Natural killer cell treated with Interleukin-12 subunit alpha and Interleukin-12 subunit beta and Interleukin-15 and Interleukin-18, amount 100 ng/mL, for 72 hours (primary cell): ENCODE results near the gene UNC80. TPM values are rescaled to one million over a fixed set of nuclear protein-coding genes. Genes with fewer than 3 reads are reported as not detected.

ENCODE experiments used
- ATAC-seq, 2 donors: fragments of 150-1000 bp; cut with Tn5 transposase in 1 of 2; sonication (Bioruptor Pico), chemical (Tn5 transposase) in 1 of 2; 2 replicates each; pipeline ENCODE4 v1.10.0; 2021
- DNase-seq: peaks from one replicate; pipeline ENCODE4 v3.0.0; 2022; ENCODE audit warnings: low spot score
- H3K27ac Mint-ChIP-seq, 2 donors: 1 replicate in 1 of 2; 2 replicates in 1 of 2; pipeline ENCODE4 v1.8.0; 2022; ENCODE audit warnings: mixed read lengths in 2 of 2, mild to moderate bottlenecking in 1 of 2, moderate library complexity in 1 of 2
- H3K27me3 Mint-ChIP-seq, 2 donors: 1 replicate in 1 of 2; 2 replicates in 1 of 2; pipeline ENCODE4 v1.8.0; 2022; ENCODE audit warnings: mixed read lengths in 2 of 2
- H3K36me3 Mint-ChIP-seq: one replicate; pipeline ENCODE4 v1.8.0; 2022; ENCODE audit warnings: mixed read lengths
- H3K4me1 Mint-ChIP-seq, 2 donors: 1 replicate in 1 of 2; 2 replicates in 1 of 2; pipeline ENCODE4 v1.8.0; 2022; ENCODE audit warnings: low read depth in 2 of 2, mixed read lengths in 2 of 2, mild to moderate bottlenecking in 1 of 2
- H3K4me3 Mint-ChIP-seq: one replicate; pipeline ENCODE4 v1.8.0; 2022; ENCODE audit warnings: mixed read lengths
- H3K9me3 Mint-ChIP-seq: 2 replicates; pipeline ENCODE4 v1.8.0; 2022; ENCODE audit warnings: mixed read lengths
- total RNA-seq, 2 donors: library from RNA; stranded (reverse); gene quantifications; one replicate each; pipeline ENCODE4 v1.2.3, GENCODE V29; 2022

The UNC80 gene
- total RNA-seq, 2 donors from 2014 or later, result not detected

DNA sequence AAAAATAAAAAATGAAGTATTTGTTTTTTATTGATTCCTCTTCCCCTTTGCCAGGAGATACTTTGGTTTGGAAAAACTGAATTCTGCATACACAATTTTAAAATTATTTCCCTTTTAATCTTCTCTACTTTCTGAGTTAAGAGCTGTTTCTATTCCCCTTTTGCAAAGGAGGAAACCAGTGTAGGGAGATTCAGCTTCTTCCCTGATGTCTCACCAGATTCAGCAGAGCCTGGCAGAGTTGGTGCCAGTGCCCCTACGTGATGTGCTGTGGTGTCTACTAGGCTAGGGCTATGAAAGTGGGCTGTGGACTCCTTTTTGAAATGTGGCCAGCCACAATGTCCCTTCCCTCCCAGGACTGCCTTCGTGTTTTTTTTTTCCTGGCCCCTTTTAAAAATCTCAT lies 233.2 kb downstream of the UNC80 start:
- H3K36me3 Mint-ChIP-seq, result peaks cover 8% of the 10 kb centered on the region
- H3K4me3 Mint-ChIP-seq, result peak overlapping the region; percentile 91
- no peak overlapping the region for H3K27ac Mint-ChIP-seq
- peaks cover 47 to 68% of the 10 kb centered on the region in 2 donors for H3K4me1 Mint-ChIP-seq
- H3K27me3 Mint-ChIP-seq, result no peaks in the 10 kb centered on the region
- no peak for ATAC-seq
- DNase-seq, result no peak
- no peaks in the 10 kb centered on the region for H3K9me3 Mint-ChIP-seq

DNA sequence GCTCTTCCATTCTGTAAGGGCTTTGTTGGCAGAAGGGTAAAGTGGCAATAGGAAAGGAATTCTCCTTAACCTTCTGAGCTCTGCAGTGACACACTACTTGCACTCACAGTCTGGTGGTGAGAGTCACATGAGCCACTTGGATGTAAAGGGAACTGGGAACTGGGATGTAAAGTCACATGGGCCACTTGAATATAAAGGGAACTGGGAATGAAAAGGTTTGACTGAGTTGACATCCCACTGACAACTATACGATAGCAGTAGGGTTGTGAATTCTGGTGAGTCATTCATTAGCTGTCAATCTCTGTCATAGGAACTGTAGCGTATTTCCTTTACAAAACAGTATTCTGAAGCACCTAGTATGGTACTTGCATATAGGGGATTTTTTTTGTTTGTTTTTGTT lies 236.3 kb downstream of the UNC80 start:
- H3K9me3 Mint-ChIP-seq, result no peaks in the 10 kb centered on the region
- no peaks in the 10 kb centered on the region for H3K27me3 Mint-ChIP-seq
- H3K36me3 Mint-ChIP-seq, result peaks cover 23% of the 10 kb centered on the region
- H3K27ac Mint-ChIP-seq, result peak overlapping the region; percentile 17 to 36
- no peak for DNase-seq
- peaks cover 53 to 74% of the 10 kb centered on the region in 2 donors for H3K4me1 Mint-ChIP-seq
- ATAC-seq, result no peak
- H3K4me3 Mint-ChIP-seq, result peak overlapping the region; percentile 4

DNA sequence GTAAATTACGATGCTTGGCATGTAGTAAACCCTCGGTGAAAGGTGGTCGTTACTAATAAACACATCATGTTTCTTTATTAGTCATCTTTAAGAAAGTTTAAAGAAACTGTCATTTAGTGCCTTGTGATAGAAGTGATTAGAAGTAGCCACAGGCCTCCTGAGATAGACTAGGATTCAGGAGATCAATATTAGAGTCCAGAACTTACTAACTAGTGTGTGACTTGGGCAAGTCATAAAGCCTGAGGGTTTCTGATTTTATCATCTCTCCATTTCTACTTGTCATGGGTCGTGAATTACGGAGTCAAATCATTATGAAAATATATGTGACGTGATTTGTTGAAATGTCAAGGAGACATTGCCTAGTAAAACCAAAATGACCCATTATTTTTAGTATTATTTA lies 237.5 kb downstream of the UNC80 start:
- Mint-ChIP-seq H3K36me3 (peaks cover 23% of the 10 kb centered on the region), H3K4me1 (peaks cover 55 to 65% of the 10 kb centered on the region in 2 donors), H3K27ac (no peak overlapping the region), H3K9me3 (no peaks in the 10 kb centered on the region), H3K4me3 (no peak overlapping the region), H3K27me3 (no peaks in the 10 kb centered on the region)
- DNase-seq (no peak), ATAC-seq (peak in 1 of 2 donors; percentile 65)

DNA sequence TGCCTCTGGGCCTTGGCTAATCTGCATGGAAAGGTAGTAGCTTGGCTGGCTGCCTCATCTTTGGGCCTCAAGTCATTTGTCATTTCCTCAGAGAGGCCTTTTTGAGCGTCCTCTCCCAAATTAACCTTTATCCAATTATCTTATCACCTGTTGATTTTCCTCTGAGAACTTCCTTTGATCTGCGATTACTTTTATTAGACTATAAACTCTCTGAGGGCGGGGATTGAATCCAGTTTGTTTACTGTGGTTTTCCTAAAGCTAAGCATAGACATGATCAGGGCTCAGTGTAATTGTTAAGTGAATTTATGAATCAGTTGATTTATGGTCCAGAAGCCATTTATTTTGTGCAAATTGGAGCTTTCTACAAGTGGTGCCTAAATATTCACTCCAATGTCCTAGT lies 238.3 kb downstream of the UNC80 start:
- Mint-ChIP-seq H3K27me3 (no peaks in the 10 kb centered on the region), H3K36me3 (peaks cover 26% of the 10 kb centered on the region), H3K9me3 (no peaks in the 10 kb centered on the region), H3K27ac (peak overlapping the region in 1 of 2 donors; percentile 33), H3K4me3 (no peak overlapping the region), H3K4me1 (peaks cover 51 to 60% of the 10 kb centered on the region in 2 donors)
- DNase-seq, result no peak
- no peak for ATAC-seq

- Mint-ChIP-seq H3K27ac (peak overlapping the region in 1 of 2 donors; percentile 66), H3K36me3 (peaks cover 29% of the 10 kb centered on the region), H3K4me3 (no peak overlapping the region), H3K4me1 (peaks cover 15 to 18% of the 10 kb centered on the region in 2 donors), H3K27me3 (no peaks in the 10 kb centered on the region), H3K9me3 (no peaks in the 10 kb centered on the region)
- ATAC-seq, result no peak
- no peak for DNase-seq
Measured at GRCh38 chr2:210020138-210020537, 248.5 kb downstream of the UNC80 start.

GRCh38 chr2:210022824-210023223 lies 251.2 kb downstream of the UNC80 start:
- Mint-ChIP-seq H3K4me1 (peaks cover 12 to 16% of the 10 kb centered on the region in 2 donors), H3K27me3 (no peaks in the 10 kb centered on the region), H3K36me3 (peaks cover 26% of the 10 kb centered on the region), H3K9me3 (no peaks in the 10 kb centered on the region), H3K4me3 (no peak overlapping the region), H3K27ac (no peak overlapping the region)
- ATAC-seq, result no peak
- no peak for DNase-seq

- DNase-seq (no peak), ATAC-seq (no peak)
- Mint-ChIP-seq H3K27ac (no peak overlapping the region), H3K9me3 (no peaks in the 10 kb centered on the region), H3K27me3 (no peaks in the 10 kb centered on the region), H3K4me3 (no peak overlapping the region), H3K4me1 (no peaks in the 10 kb centered on the region), H3K36me3 (peaks cover 8% of the 10 kb centered on the region)
Measured at GRCh38 chr2:210027608-210028007, 256.0 kb downstream of the UNC80 start.

DNA sequence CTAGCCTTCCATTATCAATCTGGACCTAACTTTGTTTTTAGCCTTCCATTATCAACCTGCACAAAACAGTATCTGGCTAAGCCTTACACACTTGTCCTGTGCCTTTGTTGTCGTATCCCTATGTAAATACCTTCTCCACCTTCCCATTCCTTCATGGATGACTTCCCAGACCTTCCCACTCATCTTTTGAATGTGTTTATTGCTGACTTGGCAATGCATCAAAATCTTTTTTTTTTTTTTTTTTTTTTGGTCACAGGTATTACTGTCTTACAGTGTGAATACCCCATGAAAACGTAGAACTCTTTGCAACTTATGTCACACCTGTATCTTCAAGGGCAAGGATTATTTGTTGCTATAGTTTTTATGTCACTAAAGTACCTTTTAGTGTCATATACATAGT lies 256.5 kb downstream of the UNC80 start:
- ATAC-seq, result no peak
- no peaks in the 10 kb centered on the region for H3K4me1 Mint-ChIP-seq
- DNase-seq, result no peak
- no peaks in the 10 kb centered on the region for H3K27me3 Mint-ChIP-seq
- H3K9me3 Mint-ChIP-seq, result no peaks in the 10 kb centered on the region
- no peak overlapping the region for H3K27ac Mint-ChIP-seq
- no peak overlapping the region for H3K4me3 Mint-ChIP-seq
- H3K36me3 Mint-ChIP-seq, result peaks cover 3% of the 10 kb centered on the region

- H3K27ac Mint-ChIP-seq, result no peak overlapping the region
- H3K36me3 Mint-ChIP-seq, result no peaks in the 10 kb centered on the region
- H3K4me1 Mint-ChIP-seq, result peaks cover 11 to 13% of the 10 kb centered on the region in 2 donors
- DNase-seq (no peak), ATAC-seq (no peak)
- H3K27me3 Mint-ChIP-seq, result no peaks in the 10 kb centered on the region
- H3K4me3 Mint-ChIP-seq, result no peak overlapping the region
- H3K9me3 Mint-ChIP-seq, result no peaks in the 10 kb centered on the region
Measured at GRCh38 chr2:210034087-210034683, 262.6 kb downstream of the UNC80 start.

DNA sequence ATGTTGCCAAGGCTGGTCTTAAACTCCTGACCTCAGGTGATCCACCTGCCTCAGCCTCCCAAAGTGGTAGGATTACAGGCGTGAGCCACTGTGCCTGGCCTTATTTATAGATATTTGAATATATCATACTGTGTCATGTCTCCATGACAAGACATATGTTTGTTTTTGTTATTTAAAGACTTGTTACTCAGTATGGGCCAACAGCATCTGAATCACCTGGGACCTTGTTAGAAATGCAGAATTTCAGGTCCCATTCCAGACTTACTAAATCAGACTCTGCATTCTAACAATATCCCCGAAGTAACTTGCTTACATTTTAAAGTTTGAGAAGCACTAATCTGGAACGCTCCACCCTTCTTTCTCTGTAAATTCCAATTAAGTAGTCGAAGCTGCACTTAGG lies 264.0 kb downstream of the UNC80 start:
- Mint-ChIP-seq H3K4me3 (no peak overlapping the region), H3K27ac (no peak overlapping the region), H3K36me3 (no peaks in the 10 kb centered on the region), H3K9me3 (no peaks in the 10 kb centered on the region), H3K4me1 (peaks cover 11 to 13% of the 10 kb centered on the region in 2 donors), H3K27me3 (no peaks in the 10 kb centered on the region)
- ATAC-seq, result no peak
- DNase-seq, result no peak

GRCh38 chr2:210038078-210038477 lies 266.4 kb downstream of the UNC80 start:
- no peak overlapping the region for H3K4me3 Mint-ChIP-seq
- ATAC-seq (no peak), DNase-seq (no peak)
- H3K9me3 Mint-ChIP-seq, result no peaks in the 10 kb centered on the region
- H3K27me3 Mint-ChIP-seq, result no peaks in the 10 kb centered on the region
- peaks cover 11 to 13% of the 10 kb centered on the region in 2 donors for H3K4me1 Mint-ChIP-seq
- no peaks in the 10 kb centered on the region for H3K36me3 Mint-ChIP-seq
- H3K27ac Mint-ChIP-seq, result no peak overlapping the region

- H3K9me3 Mint-ChIP-seq, result peaks cover 6% of the 10 kb centered on the region
- ATAC-seq (no peak), DNase-seq (no peak)
- H3K4me3 Mint-ChIP-seq, result no peak overlapping the region
- H3K4me1 Mint-ChIP-seq, result peaks cover 0 to 4% of the 10 kb centered on the region in 2 donors
- H3K36me3 Mint-ChIP-seq, result peaks cover 14% of the 10 kb centered on the region
- no peak overlapping the region for H3K27ac Mint-ChIP-seq
- no peaks in the 10 kb centered on the region for H3K27me3 Mint-ChIP-seq
Measured at GRCh38 chr2:210046851-210047500, 275.3 kb downstream of the UNC80 start.
